Measurements from ENCODE around the gene RYR3.

- TF ChIP-seq CTCF (IDR thresholded peaks at IDR 0.05) (no peak), POLR2A (IDR thresholded peaks at IDR 0.05) (no peak)
These were observed 138.3 kb downstream of the RYR3 start for GRCh38 chr15:33448961-33449606.

Measured in lower leg skin (tissue), 3 donors.